GM19372 (cell line): ENCODE data around the gene IQGAP2.
"Not testable (repeated sequence)": the region's sequence is repeated elsewhere in the genome, so short reads cannot be mapped to it uniquely, and the experiment has no call there.

Experiments used
- ATAC-seq: cut with Tn5 transposase; IDR thresholded peaks from one replicate; pipeline ENCODE4 v1.9.1; 2021; ENCODE audit warnings: mild to moderate bottlenecking, low read depth, moderate library complexity; ENCODE audit not compliant: unreplicated experiment

IQGAP2 gene

GRCh38 chr5:76677849-76678472 lies 274.9 kb downstream of the IQGAP2 start:
- ATAC-seq: no peak

DNA sequence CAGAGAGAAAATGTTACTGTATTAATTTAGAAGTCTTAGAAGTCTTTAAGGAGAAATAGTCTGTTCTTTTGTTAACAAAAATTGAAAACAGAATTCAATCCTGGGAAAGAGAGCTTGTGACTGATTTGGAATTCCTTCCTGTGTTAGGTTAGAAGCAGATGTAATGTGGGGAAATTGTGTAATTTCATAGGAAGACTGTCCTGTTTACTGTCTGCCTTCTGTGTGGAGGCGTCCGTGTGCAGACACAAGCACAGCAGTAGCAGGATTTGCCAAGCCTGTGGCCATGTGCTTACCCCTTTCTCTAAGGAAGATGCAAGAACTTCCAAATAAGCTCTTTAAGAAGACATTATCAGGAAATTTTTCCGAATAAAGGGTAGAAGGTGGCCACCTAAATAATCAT lies 276.1 kb downstream of the IQGAP2 start:
- no peak for ATAC-seq

GRCh38 chr5:76680826-76681225 lies 277.7 kb downstream of the IQGAP2 start:
- ATAC-seq: not testable (repeated sequence)

DNA sequence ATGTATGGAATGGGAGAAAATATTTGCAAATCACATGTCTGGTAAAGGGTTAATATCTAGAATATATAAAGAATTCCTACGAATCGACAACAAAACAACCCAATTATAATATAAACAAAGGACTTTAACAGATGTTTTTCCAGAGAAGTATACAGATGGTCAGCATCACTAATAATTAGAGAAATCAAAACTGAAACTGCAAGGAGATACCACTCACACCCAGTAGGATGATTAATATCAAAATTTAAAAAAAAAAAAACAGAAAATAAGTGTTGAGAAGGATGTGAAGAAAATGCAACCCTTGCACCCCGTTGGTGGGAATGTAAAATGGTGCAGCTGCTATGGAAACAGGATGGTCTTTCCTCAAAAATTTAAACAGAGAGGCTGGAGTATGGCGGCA lies 278.2 kb downstream of the IQGAP2 start:
- no peak for ATAC-seq

- ATAC-seq: no peak
These were observed 279.3 kb downstream of the IQGAP2 start for GRCh38 chr5:76682387-76682786.

DNA sequence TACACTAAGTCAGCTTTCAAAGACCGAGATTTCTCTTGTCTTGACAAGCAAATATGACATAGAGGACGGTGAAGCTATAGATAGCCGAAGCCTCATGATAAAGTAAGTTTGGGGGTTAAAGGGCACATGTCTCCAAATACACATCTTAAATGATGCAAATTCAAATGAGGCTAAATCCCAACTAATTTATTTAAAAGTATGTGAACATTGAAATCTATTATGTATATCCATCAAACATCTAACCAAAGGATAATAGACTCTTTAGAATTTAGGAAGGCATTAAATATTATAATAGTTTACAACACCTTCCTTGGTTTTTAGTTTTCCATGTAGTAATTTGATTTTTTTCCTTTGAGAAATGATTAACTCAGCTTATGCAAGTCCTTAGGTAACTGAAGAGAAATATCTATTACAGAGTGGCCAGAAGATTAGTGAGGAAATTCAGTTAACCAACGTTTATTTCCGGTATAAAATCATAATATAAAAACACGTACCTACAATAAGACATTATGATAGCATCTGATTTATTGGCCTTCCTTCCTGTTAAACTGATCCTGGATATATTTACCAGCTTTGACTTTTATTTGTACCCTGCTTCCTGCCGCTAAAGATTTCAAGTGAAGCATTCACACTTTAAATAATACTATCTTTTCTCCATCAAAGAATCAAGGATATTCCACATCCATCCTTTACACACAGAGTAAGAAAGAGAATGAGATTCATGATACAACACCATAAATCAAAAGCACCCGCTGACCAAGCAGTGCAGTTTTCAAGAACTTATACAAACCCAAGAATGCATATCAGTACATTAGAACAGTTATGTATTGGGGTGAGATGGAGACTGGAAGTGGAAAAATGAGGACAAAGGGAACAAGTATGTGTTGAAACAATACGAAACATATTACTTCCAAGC lies 281.0 kb downstream of the IQGAP2 start:
- ATAC-seq: no peak

GRCh38 chr5:76684756-76685519 lies 281.9 kb downstream of the IQGAP2 start:
- no peak for ATAC-seq

- ATAC-seq: no peak
These were observed 282.6 kb downstream of the IQGAP2 start for GRCh38 chr5:76685704-76686103.

DNA sequence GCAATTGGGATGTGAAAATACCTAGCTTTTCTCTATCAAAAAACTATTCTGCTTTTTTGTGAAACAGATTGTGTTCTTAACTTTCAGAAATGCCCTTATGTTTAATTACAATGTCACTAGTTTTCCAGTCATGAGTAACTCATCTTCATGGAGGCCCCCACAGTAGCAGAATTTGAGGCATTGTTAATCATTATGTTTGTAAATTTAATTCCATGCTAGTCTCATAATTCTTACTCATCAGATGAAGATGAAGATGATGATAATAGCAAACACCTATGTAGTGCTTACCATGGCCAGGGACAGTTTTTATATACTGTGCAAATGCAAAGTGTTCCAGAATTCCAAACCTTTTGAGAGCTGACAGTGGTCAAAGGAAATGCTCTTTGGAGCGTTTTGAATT lies 285.1 kb downstream of the IQGAP2 start:
- no peak for ATAC-seq

DNA sequence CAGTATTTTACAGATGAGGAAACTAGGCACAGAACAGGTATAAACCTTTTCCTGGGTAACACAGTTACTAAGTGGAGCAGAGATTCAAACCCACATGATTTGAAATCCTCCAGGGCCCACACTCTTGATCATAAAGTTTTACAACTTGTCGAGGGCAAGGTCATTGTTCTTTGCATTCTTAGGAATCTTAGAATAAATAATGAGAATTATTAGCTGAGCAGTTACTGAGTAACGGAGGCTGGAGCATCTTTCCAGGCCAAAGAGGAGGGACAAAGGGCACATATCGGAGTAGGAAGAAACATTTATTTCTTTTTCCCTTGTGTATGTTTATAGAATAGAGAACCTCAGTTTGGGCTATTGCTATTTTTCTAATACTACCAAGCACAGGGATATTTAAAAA lies 285.8 kb downstream of the IQGAP2 start:
- no peak for ATAC-seq

DNA sequence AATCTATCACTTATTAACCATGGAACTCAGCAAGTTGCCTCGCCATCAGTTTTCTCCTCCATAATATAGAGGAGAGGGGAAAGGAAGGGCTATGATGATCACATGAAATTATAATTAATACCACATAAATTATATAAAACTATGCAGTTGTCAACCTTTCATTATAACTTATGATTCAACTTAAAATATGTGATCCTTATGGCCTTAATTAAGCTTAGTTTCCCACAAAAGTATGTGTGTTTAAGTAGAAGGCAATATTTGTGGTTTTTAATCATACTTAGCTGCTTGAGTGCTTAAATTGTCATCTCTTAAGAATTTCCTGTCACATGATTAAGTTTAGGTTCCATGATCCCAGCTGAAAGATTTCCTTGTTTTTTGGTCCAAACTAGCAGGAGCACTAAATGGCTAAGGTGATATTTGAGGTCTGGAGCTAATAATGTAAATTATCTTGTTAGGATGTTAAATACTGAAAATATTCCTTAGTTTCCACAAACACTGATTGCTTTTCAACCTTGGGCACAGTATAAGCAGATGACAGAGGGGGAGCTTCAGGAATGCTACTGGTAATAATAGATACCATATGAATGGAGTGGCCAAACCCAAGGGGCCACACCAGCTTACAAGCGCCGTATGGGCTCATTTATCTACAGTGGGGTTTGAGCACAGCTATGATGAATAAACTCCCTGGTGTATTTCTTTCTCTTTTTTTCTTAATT lies 286.4 kb downstream of the IQGAP2 start:
- ATAC-seq: no peak

- ATAC-seq: no peak
These were observed 287.1 kb downstream of the IQGAP2 start for GRCh38 chr5:76690037-76690679.

- no peak for ATAC-seq
These were observed 287.8 kb downstream of the IQGAP2 start for GRCh38 chr5:76690704-76691466.

- ATAC-seq: no peak
These were observed 288.6 kb downstream of the IQGAP2 start for GRCh38 chr5:76691467-76692273.

DNA sequence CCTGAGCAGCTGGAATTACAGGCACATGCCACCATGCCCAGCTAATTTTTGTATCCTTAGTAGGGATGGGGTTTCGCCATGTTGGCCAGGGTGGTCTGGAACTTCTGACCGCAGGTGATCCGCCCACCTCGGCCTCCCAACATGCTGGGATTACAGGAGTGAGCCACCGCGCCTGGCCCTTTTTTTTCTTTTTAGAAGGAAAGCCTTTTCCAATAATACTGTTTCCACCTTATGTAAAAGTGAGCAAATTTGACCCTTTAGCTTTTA lies 289.1 kb downstream of the IQGAP2 start:
- ATAC-seq: no peak

DNA sequence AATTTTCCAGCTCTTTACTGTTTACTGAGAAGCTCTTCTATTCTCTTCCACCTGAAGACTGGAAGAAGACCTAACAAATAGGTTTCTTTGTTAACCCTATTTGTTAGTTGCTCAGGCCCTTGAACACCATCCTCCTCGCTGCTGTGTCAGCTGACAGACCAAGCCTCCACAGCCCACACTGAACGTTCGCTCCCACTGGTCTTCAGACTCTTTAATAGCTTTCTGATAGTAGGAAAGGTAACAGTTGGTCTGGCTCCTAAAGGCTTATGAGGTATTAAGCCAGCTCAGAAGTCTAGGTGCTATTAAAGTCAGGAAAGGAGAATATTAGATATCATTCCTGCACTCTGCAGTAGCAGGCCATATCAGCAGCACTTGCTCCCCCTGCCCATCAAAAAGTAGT lies 289.6 kb downstream of the IQGAP2 start:
- no peak for ATAC-seq

GRCh38 chr5:76693141-76693540 lies 290.1 kb downstream of the IQGAP2 start:
- no peak for ATAC-seq

- no peak for ATAC-seq
These were observed 291.2 kb downstream of the IQGAP2 start for GRCh38 chr5:76694317-76694716.

GRCh38 chr5:76695346-76695745 lies 292.3 kb downstream of the IQGAP2 start:
- no peak for ATAC-seq
